SK-N-SH (cell line): ENCODE results near the gene UHMK1. TPM values are rescaled to one million over a fixed set of nuclear protein-coding genes. Genes with fewer than 3 reads are reported as not detected.

Experiments
- CTCF ChIA-PET: fragments of 300-600, 350-600 bp; formaldehyde crosslinking; extraction: SDS; loops from one replicate; lab custom pipeline; 2021; lab: Yijun Ruan, JAX
- POLR2A ChIA-PET: fragments of 350-600 bp; sonication (Branson Sonifier 250); formaldehyde crosslinking; extraction: SDS; loops from one replicate; lab custom pipeline; 2020; ENCODE audit warnings: antibody characterized with exemption, inconsistent platforms; lab: Yijun Ruan, JAX
- DNase-seq: peaks from one replicate; pipeline ENCODE4 v3.0.0; 2012
- H2AFZ ChIP-seq: fragments of 200-600 bp; sonication (generic); 2 replicates; pipeline ENCODE4 v1.8.1; 2016; ENCODE audit warnings: antibody characterized with exemption, mild to moderate bottlenecking, low read depth
- H3F3A ChIP-seq: fragments of 200-600 bp; sonication (generic); replicated peaks from 2 replicates; pipeline ENCODE3; 2016; ENCODE audit warnings: antibody characterized with exemption, mild to moderate bottlenecking; ENCODE audit not compliant: insufficient read depth
- H3K27ac ChIP-seq, 2 experiments: fragments of 200-500 bp in 1 of 2; fragments of 200-600 bp in 1 of 2; sonication (Bioruptor generic) in 1 of 2; sonication (generic), shearing (Covaris generic) in 1 of 2; 2 replicates each; pipeline versions ENCODE4 v1.5.1 to v1.6.1; 2014 to 2016; ENCODE audit warnings: low read depth in 2 of 2, inconsistent platforms in 1 of 2, low read length in 1 of 2, mild to moderate bottlenecking in 1 of 2, mixed read lengths in 1 of 2
- H3K27me3 ChIP-seq: fragments of 200-600 bp; sonication (generic), shearing (Covaris generic); 2 replicates; pipeline ENCODE4 v1.6.1; 2016; ENCODE audit warnings: mixed run types; ENCODE audit not compliant: insufficient read depth
- H3K36me3 ChIP-seq, 2 experiments: fragments of 200-500 bp in 1 of 2; fragments of 200-600 bp in 1 of 2; sonication (Bioruptor generic) in 1 of 2; sonication (generic) in 1 of 2; replicated peaks in 1 of 2; 2 replicates each; pipeline versions ENCODE3 to v1.5.1; 2014 to 2016; ENCODE audit warnings: low read length in 1 of 2, mild to moderate bottlenecking in 1 of 2; ENCODE audit not compliant: insufficient read depth in 2 of 2, control insufficient read depth in 1 of 2
- H3K4me1 ChIP-seq, 2 experiments: fragments of 200-500 bp in 1 of 2; fragments of 200-600 bp in 1 of 2; sonication (Bioruptor generic) in 1 of 2; sonication (generic), shearing (Covaris generic) in 1 of 2; 2 replicates each; pipeline versions ENCODE4 v1.5.1 to v1.6.1; 2014 to 2016; ENCODE audit warnings: low read depth in 1 of 2, low read length in 1 of 2, mixed run types in 1 of 2; ENCODE audit not compliant: insufficient read depth in 2 of 2, control insufficient read depth in 1 of 2
- H3K4me2 ChIP-seq: fragments of 200-600 bp; sonication (generic), shearing (Covaris generic); 2 replicates; pipeline ENCODE4 v1.6.1; 2017; ENCODE audit warnings: mixed run types
- H3K4me3 ChIP-seq, 2 experiments: fragments of 200-500 bp in 1 of 2; fragments of 200-600 bp in 1 of 2; sonication (Bioruptor generic) in 1 of 2; sonication (generic), shearing (Covaris generic) in 1 of 2; 2 replicates each; pipeline versions ENCODE4 v1.5.1 to v1.8.1; 2014 to 2016; ENCODE audit warnings: low read depth in 2 of 2, inconsistent platforms in 1 of 2, low read length in 1 of 2, mild to moderate bottlenecking in 1 of 2, mixed read lengths in 1 of 2, moderate library complexity in 1 of 2
- H3K79me2 ChIP-seq: fragments of 200-600 bp; sonication (generic); 2 replicates; pipeline ENCODE4 v1.8.1; 2017; ENCODE audit warnings: mild to moderate bottlenecking; ENCODE audit not compliant: insufficient read depth
- H3K9ac ChIP-seq: fragments of 200-600 bp; sonication (generic); 2 replicates; pipeline ENCODE4 v1.6.1; 2017; ENCODE audit warnings: mixed run types
- H3K9me2 ChIP-seq: fragments of 200-600 bp; sonication (generic); 2 replicates; pipeline ENCODE4 v1.6.1; 2017; ENCODE audit warnings: mixed run types
- H3K9me3 ChIP-seq: fragments of 200-600 bp; sonication (generic); 2 replicates; pipeline ENCODE4 v1.6.1; 2017; ENCODE audit warnings: mixed run types, mild to moderate bottlenecking, moderate library complexity
- H4K20me1 ChIP-seq: fragments of 200-600 bp; sonication (generic); 2 replicates; pipeline ENCODE4 v1.6.1; 2017; ENCODE audit warnings: mild to moderate bottlenecking, mixed run types; ENCODE audit not compliant: insufficient read depth
- EZH2phosphoT487 ChIP-seq: fragments of 200-600 bp; sonication (generic); IDR thresholded peaks from 2 replicates; pipeline ENCODE4 v1.6.1; 2017; ENCODE audit warnings: low read depth, mixed run types, mild to moderate bottlenecking, antibody characterized with exemption, moderate library complexity, borderline replicate concordance
- FOSL2 ChIP-seq: IDR thresholded peaks from 2 replicates; pipeline ENCODE4 v1.4.0; 2012; ENCODE audit warnings: low read depth, mild to moderate bottlenecking, moderate library complexity, borderline replicate concordance
- FOXJ3 ChIP-seq: sonication (generic); formaldehyde crosslinking; IDR thresholded peaks from 2 replicates; pipeline ENCODE4 v1.5.1; 2020; ENCODE audit warnings: mild to moderate bottlenecking, missing genetic modification reagents
- GABPA ChIP-seq: IDR thresholded peaks from 2 replicates; pipeline ENCODE4 v1.4.0; 2012; ENCODE audit warnings: low read depth, mild to moderate bottlenecking
- GATA2 ChIP-seq: sonication (generic); formaldehyde crosslinking; IDR thresholded peaks from 2 replicates; pipeline ENCODE4 v1.5.0; 2020; ENCODE audit warnings: mild to moderate bottlenecking, missing genetic modification reagents
- IRF3 ChIP-seq: fragments of 150-350 bp; IDR thresholded peaks from 2 replicates; pipeline ENCODE4 v1.6.1; 2016; ENCODE audit warnings: mild to moderate bottlenecking, low read depth, low read length
- MAX ChIP-seq: IDR thresholded peaks from 2 replicates; pipeline ENCODE4 v1.4.0; 2012; ENCODE audit warnings: low read depth
- MEF2A ChIP-seq: IDR thresholded peaks from 2 replicates; pipeline ENCODE4 v1.4.0; 2012; ENCODE audit warnings: low read depth, borderline replicate concordance
- NFIC ChIP-seq: IDR thresholded peaks from 2 replicates; pipeline ENCODE4 v1.4.0; 2012; ENCODE audit warnings: borderline replicate concordance
- RAD21 ChIP-seq: IDR thresholded peaks from 2 replicates; pipeline ENCODE4 v1.6.1; 2012; ENCODE audit warnings: mild to moderate bottlenecking, low read length
- RCOR1 ChIP-seq: fragments of 150-350 bp; IDR thresholded peaks from 2 replicates; pipeline ENCODE4 v1.6.1; 2017; ENCODE audit warnings: antibody characterized with exemption, low read length
- REST ChIP-seq: IDR thresholded peaks from 2 replicates; pipeline ENCODE4 v1.6.1; 2012; ENCODE audit warnings: mild to moderate bottlenecking, low read depth, low read length, moderate library complexity
- SMC3 ChIP-seq: IDR thresholded peaks from 2 replicates; pipeline ENCODE4 v1.6.1; 2012; ENCODE audit warnings: low read depth, low read length, improper control_type of control experiment
- TCF12 ChIP-seq: IDR thresholded peaks from 2 replicates; pipeline ENCODE4 v1.4.0; 2012
- USF1 ChIP-seq: IDR thresholded peaks from 2 replicates; pipeline ENCODE4 v1.4.0; 2012; ENCODE audit warnings: low read depth, borderline replicate concordance
- USF2 ChIP-seq: fragments of 150-350 bp; IDR thresholded peaks from 2 replicates; pipeline ENCODE4 v1.6.1; 2017; ENCODE audit warnings: antibody characterized with exemption, low read length, low read depth, borderline replicate concordance
- ZBTB33 ChIP-seq: IDR thresholded peaks from 2 replicates; pipeline ENCODE4 v1.4.0; 2012; ENCODE audit warnings: low read depth, borderline replicate concordance
- WGBS: methylation state at CpG from one replicate; pipeline ENCODE4 v1.1.6; 2017; ENCODE audit warnings: low lambda C conversion rate; 5-methylcytosine and 5-hydroxymethylcytosine counted together
- polyA plus RNA-seq, 3 experiments: library from polyadenylated mRNA; depleted of rRNA; stranded (reverse); fragments of >200 nt; gene quantifications; 2 replicates each; pipeline ENCODE4 v1.2.3, GENCODE V29; 2012

UHMK1 gene
- polyA plus RNA-seq, 1 of the 3 experiments (the other 2 are of a cell fraction) = 7.4 TPM

GRCh38 chr1:162550925-162551324, 53.3 kb downstream of the UHMK1 start:
- no peak for TF ChIP-seq REST
- no peak for TF ChIP-seq GATA2
- TF ChIP-seq TCF12 = no peak
- TF ChIP-seq GABPA = no peak
- TF ChIP-seq NFIC = no peak
- no peak for TF ChIP-seq MAX
- H3K27me3 ChIP-seq = no peaks in the 10 kb centered on the region
- no peak overlapping the region for H3K4me3 ChIP-seq
- H3K36me3 ChIP-seq = no peaks in the 10 kb centered on the region
- H3K9ac ChIP-seq = no peak overlapping the region
- CTCF ChIA-PET = no interaction called here
- no peaks in the 10 kb centered on the region for H3K4me1 ChIP-seq
- no peak for DNase-seq
- no peak overlapping the region for H2AFZ ChIP-seq
- WGBS = 100% methylated on average over 1 of the region's 1 CpG
- no peaks in the 10 kb centered on the region for H3K9me2 ChIP-seq
- no peaks in the 10 kb centered on the region for H4K20me1 ChIP-seq
- H3K79me2 ChIP-seq = no peaks in the 10 kb centered on the region
- H3F3A ChIP-seq = no peaks in the 10 kb centered on the region
- H3K9me3 ChIP-seq = no peaks in the 10 kb centered on the region
- H3K4me2 ChIP-seq = no peak overlapping the region
- H3K27ac ChIP-seq = no peak overlapping the region
- POLR2A ChIA-PET = no interaction called here

GRCh38 chr1:162551969-162552683, 54.5 kb downstream of the UHMK1 start:
- DNase-seq = no peak
- Histone ChIP-seq H3K79me2 (no peaks in the 10 kb centered on the region), H3K9ac (no peak overlapping the region), H3K27ac (no peak overlapping the region), H3F3A (no peaks in the 10 kb centered on the region), H3K4me2 (no peak overlapping the region), H3K4me1 (no peaks in the 10 kb centered on the region), H3K4me3 (no peak overlapping the region), H3K9me2 (no peaks in the 10 kb centered on the region), H4K20me1 (no peaks in the 10 kb centered on the region), H3K27me3 (no peaks in the 10 kb centered on the region), H3K9me3 (no peaks in the 10 kb centered on the region), H2AFZ (no peak overlapping the region), H3K36me3 (no peaks in the 10 kb centered on the region)
- 84% methylated on average over 7 of the region's 7 CpGs for WGBS
- ChIA-PET CTCF (no interaction called here), POLR2A (no interaction called here)
- TF ChIP-seq RCOR1 (no peak), SMC3 (no peak), MEF2A (no peak), IRF3 (no peak), NFIC (no peak), USF1 (no peak), ZBTB33 (no peak), FOXJ3 (CRISPR knock-in tag) (no peak), RAD21 (no peak), EZH2phosphoT487 (no peak), FOSL2 (no peak), USF2 (no peak)
